GM18511 (cell line): Measurements from ENCODE around the gene ACAT2.
"Not testable (repeated sequence)": the region's sequence is repeated elsewhere in the genome, so short reads cannot be mapped to it uniquely, and the experiment has no call there.

Experiments
- ATAC-seq: cut with Tn5 transposase; IDR thresholded peaks from one replicate; pipeline ENCODE4 v1.9.1; 2021; ENCODE audit warnings: mild to moderate bottlenecking, moderate library complexity; ENCODE audit not compliant: unreplicated experiment

Gene ACAT2

DNA sequence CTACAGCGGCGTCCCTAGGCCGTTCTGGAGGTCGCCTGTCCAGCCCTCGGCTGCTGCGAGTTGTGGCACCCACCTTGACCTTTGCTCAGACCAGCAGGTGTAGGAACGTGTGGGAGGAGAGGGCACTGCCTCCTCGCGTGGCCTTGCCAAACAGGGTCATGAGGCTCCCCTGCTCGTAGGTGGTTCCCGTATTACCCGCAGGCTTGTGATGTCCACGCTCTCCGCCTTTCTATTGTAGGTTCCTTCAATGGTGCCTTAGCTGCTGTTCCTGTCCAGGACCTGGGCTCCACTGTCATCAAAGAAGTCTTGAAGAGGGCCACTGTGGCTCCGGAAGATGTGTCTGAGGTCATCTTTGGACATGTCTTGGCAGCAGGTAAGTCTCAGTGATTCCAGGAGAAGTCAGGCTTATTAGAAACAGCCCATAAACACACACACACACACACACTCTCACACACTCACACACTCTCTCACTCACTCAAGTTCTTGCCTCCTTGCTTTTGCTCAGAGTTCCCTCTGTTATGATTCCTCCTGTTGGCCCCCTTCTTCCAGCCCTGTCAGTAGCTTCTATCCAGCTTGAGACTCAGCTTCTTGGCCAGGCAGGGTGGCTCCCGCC, 942 bp downstream of the ACAT2 start:
- peak; percentile 18 for ATAC-seq

DNA sequence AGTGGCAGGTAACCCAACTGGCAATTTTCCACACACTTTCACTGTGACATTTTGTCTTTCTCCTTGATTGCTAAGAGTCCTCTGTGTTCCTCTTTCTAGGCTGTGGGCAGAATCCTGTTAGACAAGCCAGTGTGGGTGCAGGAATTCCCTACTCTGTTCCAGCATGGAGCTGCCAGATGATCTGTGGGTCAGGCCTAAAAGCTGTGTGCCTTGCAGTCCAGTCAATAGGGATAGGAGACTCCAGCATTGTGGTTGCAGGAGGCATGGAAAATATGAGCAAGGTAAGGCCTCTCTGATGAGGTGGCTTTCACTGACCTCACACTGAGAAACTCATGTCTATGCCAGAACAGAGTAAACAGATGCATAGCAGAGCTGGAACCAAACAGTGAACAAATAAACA, 5.1 kb downstream of the ACAT2 start:
- no peak for ATAC-seq

GRCh38 chr6:159769470-159769869, 7.6 kb downstream of the ACAT2 start:
- ATAC-seq: no peak

DNA sequence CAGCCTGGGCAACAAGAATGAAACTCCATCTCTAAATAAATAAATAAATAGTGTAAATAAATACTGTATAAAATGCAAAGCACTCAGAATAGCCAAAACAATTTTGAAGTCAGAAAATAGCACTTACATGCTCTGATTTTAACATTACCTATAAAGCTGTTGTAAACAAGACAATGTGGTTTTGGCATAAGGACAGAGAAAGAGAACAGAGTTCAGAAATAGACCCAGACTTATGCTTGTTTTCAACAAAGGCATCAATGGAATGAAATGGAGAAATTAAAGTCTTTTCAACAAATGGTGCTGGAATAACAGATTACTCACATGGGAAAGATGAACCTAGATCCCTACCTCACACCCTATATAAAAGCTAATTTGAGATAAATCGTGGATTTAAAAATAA, 10.4 kb downstream of the ACAT2 start:
- ATAC-seq: no peak

DNA sequence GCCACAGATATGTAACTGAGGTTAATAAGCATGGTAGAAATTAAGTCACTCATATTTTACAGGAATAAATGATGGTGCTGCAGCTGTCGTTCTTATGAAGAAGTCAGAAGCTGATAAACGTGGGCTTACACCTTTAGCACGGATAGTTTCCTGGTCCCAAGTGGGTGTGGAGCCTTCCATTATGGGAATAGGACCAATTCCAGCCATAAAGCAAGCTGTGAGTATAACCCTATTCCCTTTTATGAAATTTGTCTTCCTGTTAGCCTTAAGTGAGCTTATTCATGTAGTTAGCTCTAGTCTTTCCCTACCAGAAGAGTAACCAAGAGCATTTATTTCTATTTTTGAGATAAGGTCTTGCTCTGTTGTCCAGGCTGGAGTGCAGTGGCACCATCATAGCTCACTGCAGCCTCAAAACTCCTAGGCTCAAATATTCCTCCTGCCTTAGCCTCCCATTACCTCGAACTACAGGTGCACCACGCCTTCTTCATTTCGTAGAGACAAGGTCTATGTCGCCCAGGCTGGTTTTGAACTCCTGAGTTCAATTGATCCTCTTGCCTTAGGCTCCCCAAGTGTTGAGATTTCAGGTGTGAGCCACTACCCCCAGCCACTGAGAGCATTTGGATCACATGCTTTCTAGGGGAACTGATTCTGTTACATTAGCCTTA, 15.5 kb downstream of the ACAT2 start:
- no peak for ATAC-seq

- no peak for ATAC-seq
Observed at GRCh38 chr6:159778131-159778530, 16.3 kb downstream of the ACAT2 start.

DNA sequence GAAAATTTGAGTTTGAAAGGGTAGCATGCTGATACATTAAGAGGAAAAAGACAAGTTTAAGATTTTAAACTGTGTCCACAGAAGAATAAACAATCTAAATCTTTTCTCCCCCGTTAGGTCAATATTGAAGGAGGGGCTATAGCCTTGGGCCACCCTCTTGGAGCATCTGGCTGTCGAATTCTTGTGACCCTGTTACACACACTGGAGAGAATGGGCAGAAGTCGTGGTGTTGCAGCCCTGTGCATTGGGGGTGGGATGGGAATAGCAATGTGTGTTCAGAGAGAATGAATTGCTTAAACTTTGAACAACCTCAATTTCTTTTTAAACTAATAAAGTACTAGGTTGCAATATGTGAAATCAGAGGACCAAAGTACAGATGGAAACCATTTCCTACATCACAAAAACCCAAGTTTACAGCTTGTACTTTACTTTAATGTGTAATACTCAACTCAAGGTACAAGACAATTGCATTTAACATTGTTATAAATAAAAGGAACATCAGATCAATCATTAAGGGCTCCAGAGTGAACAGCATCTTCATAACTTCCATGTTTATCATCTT, 16.8 kb downstream of the ACAT2 start:
- no peak for ATAC-seq

DNA sequence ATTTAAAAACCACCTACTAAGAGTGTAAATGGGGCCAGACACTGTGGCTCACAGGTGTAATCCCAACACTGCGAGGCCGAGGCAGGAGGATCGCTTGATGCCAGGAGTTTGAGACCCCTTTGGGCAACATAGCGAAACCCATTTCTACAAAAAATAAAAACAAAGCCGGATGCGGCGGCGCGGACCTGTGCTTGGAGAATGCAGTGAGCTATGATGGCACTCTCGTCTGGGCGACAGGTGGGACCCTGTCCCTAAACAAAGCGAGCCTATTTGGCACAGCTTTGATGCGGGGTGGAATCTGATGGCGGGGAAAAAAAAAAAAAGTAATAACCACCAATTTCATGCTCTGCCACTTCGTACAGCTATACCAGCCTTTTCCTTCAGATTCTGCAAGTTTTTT, 26.4 kb downstream of the ACAT2 start:
- no peak for ATAC-seq

- no peak for ATAC-seq
Observed at GRCh38 chr6:159788753-159789376, 27.0 kb downstream of the ACAT2 start.

GRCh38 chr6:159789377-159790148, 27.7 kb downstream of the ACAT2 start, which contains the start of gene TCP1:
Gene TCP1, minus strand, starts transcription at chr6:159789602. Its CDS starts 134 bp downstream, at chr6:159789468.
- ATAC-seq: peak; percentile 80

GRCh38 chr6:159790149-159790955, 28.5 kb downstream of the ACAT2 start, which contains the start of gene MRPL18:
Gene MRPL18, plus strand, starts transcription at chr6:159790467. Its CDS starts 121 bp downstream, at chr6:159790588.
- ATAC-seq: peak; percentile 86

DNA sequence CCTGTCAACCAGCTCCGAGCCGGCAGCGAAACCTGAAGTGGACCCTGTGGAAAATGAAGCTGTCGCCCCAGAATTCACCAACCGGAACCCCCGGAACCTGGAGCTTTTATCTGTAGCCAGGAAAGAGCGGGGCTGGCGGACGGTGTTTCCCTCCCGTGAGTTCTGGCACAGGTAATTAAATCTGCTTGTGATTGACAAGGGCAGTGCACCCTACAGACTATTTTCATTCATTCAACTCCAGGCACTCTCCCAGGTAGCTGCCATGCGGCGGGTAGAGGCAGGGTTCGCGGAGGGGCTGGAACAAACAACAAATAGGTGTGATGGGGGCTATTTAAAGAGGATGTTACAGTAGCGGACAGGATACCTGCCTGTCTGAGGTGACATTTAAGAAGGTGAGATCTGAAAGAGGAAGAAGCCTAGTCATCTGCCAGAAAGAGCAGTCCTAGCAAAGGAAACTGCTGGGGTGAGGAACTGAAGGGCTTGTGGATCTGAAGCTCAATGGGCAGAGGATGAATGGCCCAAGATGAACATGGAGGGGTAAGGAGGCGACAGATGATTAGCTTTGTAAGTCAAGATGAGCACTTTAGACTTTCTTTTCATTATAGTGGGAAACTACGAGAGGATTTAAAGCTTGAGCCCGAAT, 29.2 kb downstream of the ACAT2 start:
- ATAC-seq: no peak

- ATAC-seq: not testable (repeated sequence)
Observed at GRCh38 chr6:159794976-159795375, 33.1 kb downstream of the ACAT2 start.

- ATAC-seq: no peak
Observed at GRCh38 chr6:159797554-159797953, 35.7 kb downstream of the ACAT2 start.

GRCh38 chr6:159800141-159800865, 38.5 kb downstream of the ACAT2 start, which contains the start of gene PNLDC1:
Gene PNLDC1, plus strand, starts transcription at chr6:159800276. Its CDS starts 32 bp downstream, at chr6:159800308.
- ATAC-seq: no peak

- no peak for ATAC-seq
Observed at GRCh38 chr6:159801935-159802334, 40.1 kb downstream of the ACAT2 start.

- ATAC-seq: no peak
Observed at GRCh38 chr6:159804504-159804903, 42.7 kb downstream of the ACAT2 start.

GRCh38 chr6:159805440-159806020, 43.7 kb downstream of the ACAT2 start:
- no peak for ATAC-seq
